HepG2 (cell line): Measurements from ENCODE around the gene SNRPD3. TPM values are rescaled to one million over a fixed set of nuclear protein-coding genes. Genes with fewer than 3 reads are reported as not detected.

Experiments used
- CCAR2 ChIP-seq: fragments of 200-400 bp; formaldehyde crosslinking; optimal IDR thresholded peaks from 2 replicates; pipeline ENCODE3; 2018; ENCODE audit warnings: low read depth, mild to moderate bottlenecking, low read length, moderate library complexity
- CEBPG ChIP-seq: IDR thresholded peaks from 2 replicates; pipeline ENCODE4 v1.6.1; 2016
- CHCHD3 ChIP-seq: sonication (generic); formaldehyde crosslinking; IDR thresholded peaks from 2 replicates; pipeline ENCODE4 v1.8.0; 2022; ENCODE audit warnings: mild to moderate bottlenecking, missing genetic modification reagents, moderate library complexity
- DZIP1 ChIP-seq: sonication (generic); formaldehyde crosslinking; IDR thresholded peaks from 2 replicates; pipeline ENCODE4 v1.5.0; 2020; ENCODE audit warnings: mild to moderate bottlenecking, missing genetic modification reagents
- IRF2 ChIP-seq: IDR thresholded peaks from 2 replicates; pipeline ENCODE4 v1.6.1; 2018; ENCODE audit warnings: missing genetic modification reagents, missing compliant biosample characterization
- KMT2A ChIP-seq: sonication (generic); formaldehyde crosslinking; IDR thresholded peaks from 2 replicates; pipeline ENCODE4 v1.4.0; 2020; ENCODE audit warnings: missing genetic modification reagents
- KMT2B ChIP-seq: IDR thresholded peaks from 2 replicates; pipeline ENCODE4 v1.6.1; 2016; ENCODE audit warnings: missing genetic modification reagents, missing compliant biosample characterization
- PTBP1 ChIP-seq: fragments of 200-400 bp; formaldehyde crosslinking; IDR thresholded peaks from 2 replicates; pipeline ENCODE4 v1.6.1; 2018; ENCODE audit warnings: low read length, low read depth; ENCODE audit not compliant: poor library complexity, severe bottlenecking
- SMYD3 ChIP-seq: sonication (generic); formaldehyde crosslinking; IDR thresholded peaks from 2 replicates; pipeline ENCODE4 v1.8.1; 2023; ENCODE audit warnings: mild to moderate bottlenecking, missing genetic modification reagents
- SNAPC4 ChIP-seq: sonication (generic); formaldehyde crosslinking; IDR thresholded peaks from 2 replicates; pipeline ENCODE4 v1.4.0; 2020; ENCODE audit warnings: mild to moderate bottlenecking, missing genetic modification reagents
- ZNF121 ChIP-seq: sonication (generic); formaldehyde crosslinking; IDR thresholded peaks from 2 replicates; pipeline ENCODE4 v1.5.0; 2020; ENCODE audit warnings: mild to moderate bottlenecking, missing genetic modification reagents
- ZNF136 ChIP-seq: sonication (generic); formaldehyde crosslinking; IDR thresholded peaks from 2 replicates; pipeline ENCODE4 v1.8.1; 2022; ENCODE audit warnings: low read depth, mild to moderate bottlenecking, moderate library complexity, missing genetic modification reagents
- ZNF180 ChIP-seq: sonication (generic); formaldehyde crosslinking; IDR thresholded peaks from 2 replicates; pipeline ENCODE4 v1.4.0; 2020; ENCODE audit warnings: low read depth, missing genetic modification reagents, borderline replicate concordance
- ZNF20 ChIP-seq: sonication (generic); formaldehyde crosslinking; IDR thresholded peaks from 2 replicates; pipeline ENCODE4 v1.4.0; 2020; ENCODE audit warnings: mild to moderate bottlenecking, moderate library complexity, missing genetic modification reagents
- ZNF335 ChIP-seq: sonication (generic); formaldehyde crosslinking; IDR thresholded peaks from 2 replicates; pipeline ENCODE4 v1.4.0; 2020; ENCODE audit warnings: missing genetic modification reagents
- ZNF552 ChIP-seq: sonication (generic); formaldehyde crosslinking; IDR thresholded peaks from 2 replicates; pipeline ENCODE4 v1.9.0; 2022; ENCODE audit warnings: missing genetic modification reagents, mild to moderate bottlenecking, borderline replicate concordance
- ZNF564 ChIP-seq: sonication (generic); formaldehyde crosslinking; IDR thresholded peaks from 2 replicates; pipeline ENCODE4 v1.8.1; 2023; ENCODE audit warnings: mild to moderate bottlenecking, missing genetic modification reagents
- ZNF644 ChIP-seq: IDR thresholded peaks from 2 replicates; pipeline ENCODE4 v1.6.1; 2016; ENCODE audit warnings: low read depth
- ZNF724P ChIP-seq: sonication (generic); formaldehyde crosslinking; IDR thresholded peaks from 2 replicates; pipeline ENCODE4 v1.8.0; 2022; ENCODE audit warnings: missing genetic modification reagents, borderline replicate concordance
- polyA plus RNA-seq, 8 experiments: library from polyadenylated mRNA; depleted of rRNA in 3 of 8; stranded (reverse) in 7 of 8; unstranded in 1 of 8; fragments of >200 nt; fragmentation: Illumina TruSeq in 4 of 8; extraction: Trizol in 4 of 8; gene quantifications; 2 replicates each; pipeline versions ENCODE4 v1.2.1 to v1.2.3, GENCODE V29; 2011 to 2016; ENCODE audit warnings: low read depth in 4 of 8, missing spikeins in 1 of 8, mixed read lengths in 1 of 8; ENCODE audit not compliant: insufficient read depth in 1 of 8
- total RNA-seq, 5 experiments: library from RNA; depleted of rRNA; stranded (reverse); fragments of >200 nt; fragmentation: Illumina TruSeq; extraction: Trizol; gene quantifications; 2 replicates each; pipeline ENCODE4 v1.2.3, GENCODE V29; 2016; ENCODE audit warnings: low read depth in 1 of 5
- TF ChIP-seq, protein P1 (sequence below): sonication (generic); formaldehyde crosslinking; IDR thresholded peaks from 2 replicates; pipeline ENCODE4 v1.9.0; 2021; ENCODE audit warnings: missing genetic modification reagents, borderline replicate concordance

SNRPD3 gene
- total and polyA plus RNA-seq, 2 of the 13 experiments (the other 11 are each of a cell fraction or from before 2014, with no cell fraction given), result 110 to 209 TPM

GRCh38 chr22:24601217-24602104 is 45.7 kb downstream of the SNRPD3 start (continued):
- TF ChIP-seq SNAPC4 (CRISPR knock-in tag), result no peak
- TF ChIP-seq SMYD3 (CRISPR knock-in tag), result no peak
- no peak for TF ChIP-seq ZNF121 (CRISPR knock-in tag)
- no peak for TF ChIP-seq CHCHD3 (CRISPR knock-in tag)
- TF ChIP-seq KMT2B (CRISPR knock-in tag), result no peak
- no peak for TF ChIP-seq DZIP1 (CRISPR knock-in tag)
- no peak for TF ChIP-seq IRF2 (CRISPR knock-in tag)
- no peak for TF ChIP-seq ZNF564 (CRISPR knock-in tag)
- no peak for TF ChIP-seq ZNF180 (CRISPR knock-in tag)
- no peak for TF ChIP-seq CEBPG (CRISPR knock-in tag)
- TF ChIP-seq ZNF335 (CRISPR knock-in tag), result peak; percentile 21; the same call in 1 of the 2 replicates
- TF ChIP-seq ZNF644 (CRISPR knock-in tag), result no peak
- no peak for TF ChIP-seq ZNF724P (CRISPR knock-in tag)
- TF ChIP-seq PTBP1, result no peak
- TF ChIP-seq CCAR2, result no peak
- no peak for TF ChIP-seq ZNF552 (CRISPR knock-in tag)
- TF ChIP-seq ZNF20, result no peak
- TF ChIP-seq ZNF136 (CRISPR knock-in tag), result no peak
- no peak for TF ChIP-seq KMT2A (CRISPR knock-in tag)
- TF ChIP-seq, protein P1, sequence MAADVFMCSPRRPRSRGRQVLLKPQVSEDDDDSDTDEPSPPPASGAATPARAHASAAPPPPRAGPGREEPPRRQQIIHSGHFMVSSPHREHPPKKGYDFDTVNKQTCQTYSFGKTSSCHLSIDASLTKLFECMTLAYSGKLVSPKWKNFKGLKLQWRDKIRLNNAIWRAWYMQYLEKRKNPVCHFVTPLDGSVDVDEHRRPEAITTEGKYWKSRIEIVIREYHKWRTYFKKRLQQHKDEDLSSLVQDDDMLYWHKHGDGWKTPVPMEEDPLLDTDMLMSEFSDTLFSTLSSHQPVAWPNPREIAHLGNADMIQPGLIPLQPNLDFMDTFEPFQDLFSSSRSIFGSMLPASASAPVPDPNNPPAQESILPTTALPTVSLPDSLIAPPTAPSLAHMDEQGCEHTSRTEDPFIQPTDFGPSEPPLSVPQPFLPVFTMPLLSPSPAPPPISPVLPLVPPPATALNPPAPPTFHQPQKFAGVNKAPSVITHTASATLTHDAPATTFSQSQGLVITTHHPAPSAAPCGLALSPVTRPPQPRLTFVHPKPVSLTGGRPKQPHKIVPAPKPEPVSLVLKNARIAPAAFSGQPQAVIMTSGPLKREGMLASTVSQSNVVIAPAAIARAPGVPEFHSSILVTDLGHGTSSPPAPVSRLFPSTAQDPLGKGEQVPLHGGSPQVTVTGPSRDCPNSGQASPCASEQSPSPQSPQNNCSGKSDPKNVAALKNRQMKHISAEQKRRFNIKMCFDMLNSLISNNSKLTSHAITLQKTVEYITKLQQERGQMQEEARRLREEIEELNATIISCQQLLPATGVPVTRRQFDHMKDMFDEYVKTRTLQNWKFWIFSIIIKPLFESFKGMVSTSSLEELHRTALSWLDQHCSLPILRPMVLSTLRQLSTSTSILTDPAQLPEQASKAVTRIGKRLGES, result no peak
